Fibroblast of lung (primary cell): ENCODE data around the gene SMAD4. TPM values are rescaled to one million over a fixed set of nuclear protein-coding genes. Genes with fewer than 3 reads are reported as not detected.
A peak's percentile ranks its signal among the peaks of the same experiment; 100 is the strongest.

Source experiments
- DNase-seq, 2 donors: peaks; one replicate each; pipeline versions ENCODE4 v3.0.0 to v3.0.0-alpha.2; 2010; ENCODE audit warnings: low read depth in 2 of 2
- H2AFZ ChIP-seq: 2 replicates; pipeline ENCODE4 v1.5.1; 2012; ENCODE audit warnings: low read length, control low read depth, inconsistent platforms
- H3K27ac ChIP-seq: 2 replicates; pipeline ENCODE4 v1.5.1; 2011; ENCODE audit warnings: low read length, control low read depth; ENCODE audit not compliant: insufficient read depth
- H3K27me3 ChIP-seq: 2 replicates; pipeline ENCODE4 v1.5.1; 2011; ENCODE audit warnings: mild to moderate bottlenecking, low read length; ENCODE audit not compliant: control insufficient read depth, insufficient read depth
- H3K36me3 ChIP-seq: 2 replicates; pipeline ENCODE4 v1.5.1; 2011; ENCODE audit warnings: low read length; ENCODE audit not compliant: control insufficient read depth, insufficient read depth
- H3K4me1 ChIP-seq: 2 replicates; pipeline ENCODE4 v1.5.1; 2011; ENCODE audit warnings: low read length; ENCODE audit not compliant: control insufficient read depth, insufficient read depth; ENCODE audit errors: extremely low read depth
- H3K4me2 ChIP-seq: 2 replicates; pipeline ENCODE4 v1.5.1; 2011; ENCODE audit warnings: low read length, control low read depth; ENCODE audit not compliant: insufficient read depth; ENCODE audit errors: extremely low read depth
- H3K4me3 ChIP-seq, 4 experiments: fragments of 200-600 bp in 1 of 4; sonication (generic) in 1 of 4; replicated peaks in 1 of 4; 2 replicates each; pipeline ENCODE4 v1.5.1; 2011 to 2016; ENCODE audit warnings: low read length in 4 of 4, low read depth in 3 of 4, mild to moderate bottlenecking in 3 of 4, control low read depth in 2 of 4, inconsistent platforms in 1 of 4, mixed read lengths in 1 of 4; ENCODE audit not compliant: insufficient read depth in 1 of 4; ENCODE audit errors: control extremely low read depth in 1 of 4
- H3K79me2 ChIP-seq: 2 replicates; pipeline ENCODE4 v1.5.1; 2012; ENCODE audit warnings: mild to moderate bottlenecking, low read length, inconsistent platforms; ENCODE audit not compliant: control insufficient read depth, insufficient read depth
- H3K9ac ChIP-seq: 2 replicates; pipeline ENCODE4 v1.5.1; 2011; ENCODE audit warnings: mild to moderate bottlenecking, low read length, control low read depth; ENCODE audit not compliant: insufficient read depth
- H3K9me3 ChIP-seq: 2 replicates; pipeline ENCODE4 v1.5.1; 2012; ENCODE audit warnings: low read depth, low read length; ENCODE audit not compliant: control insufficient read depth, insufficient read depth
- H4K20me1 ChIP-seq: 2 replicates; pipeline ENCODE4 v1.5.1; 2011; ENCODE audit warnings: low read length; ENCODE audit not compliant: control insufficient read depth, insufficient read depth; ENCODE audit errors: extremely low read depth
- EZH2 ChIP-seq: IDR thresholded peaks from 2 replicates; pipeline ENCODE4 v1.5.1; 2012; ENCODE audit warnings: low read length, control low read depth, mild to moderate bottlenecking; ENCODE audit errors: missing control alignments
- polyA plus RNA-seq, 2 donors: library from polyadenylated mRNA; depleted of rRNA in 1 of 2; stranded (reverse) in 1 of 2; unstranded in 1 of 2; fragments of >200 nt; gene quantifications; 2 replicates each; pipeline ENCODE4 v1.2.1, GENCODE V29; 2011 to 2012; ENCODE audit warnings: missing spikeins in 1 of 2
- total RNA-seq: library from RNA; depleted of rRNA; stranded (reverse); fragments of >200 nt; gene quantifications from 2 replicates; pipeline ENCODE4 v1.2.1, GENCODE V29; 2014
- TF ChIP-seq, protein P1 (sequence below), 2 donors: IDR thresholded peaks in 1 of 2; conservative IDR thresholded peaks in 1 of 2; 1 replicate in 1 of 2; 2 replicates in 1 of 2; pipeline ENCODE4 v1.5.1; 2011 to 2012; ENCODE audit warnings: low read length in 2 of 2, control low read depth in 1 of 2, inconsistent platforms in 1 of 2, low read depth in 1 of 2, mild to moderate bottlenecking in 1 of 2

The SMAD4 gene
- total and polyA plus RNA-seq, 2 donors (not counting 1 experiment from before 2014, with no cell fraction given), result 71.5 to 161 TPM

- TF ChIP-seq, protein P1, sequence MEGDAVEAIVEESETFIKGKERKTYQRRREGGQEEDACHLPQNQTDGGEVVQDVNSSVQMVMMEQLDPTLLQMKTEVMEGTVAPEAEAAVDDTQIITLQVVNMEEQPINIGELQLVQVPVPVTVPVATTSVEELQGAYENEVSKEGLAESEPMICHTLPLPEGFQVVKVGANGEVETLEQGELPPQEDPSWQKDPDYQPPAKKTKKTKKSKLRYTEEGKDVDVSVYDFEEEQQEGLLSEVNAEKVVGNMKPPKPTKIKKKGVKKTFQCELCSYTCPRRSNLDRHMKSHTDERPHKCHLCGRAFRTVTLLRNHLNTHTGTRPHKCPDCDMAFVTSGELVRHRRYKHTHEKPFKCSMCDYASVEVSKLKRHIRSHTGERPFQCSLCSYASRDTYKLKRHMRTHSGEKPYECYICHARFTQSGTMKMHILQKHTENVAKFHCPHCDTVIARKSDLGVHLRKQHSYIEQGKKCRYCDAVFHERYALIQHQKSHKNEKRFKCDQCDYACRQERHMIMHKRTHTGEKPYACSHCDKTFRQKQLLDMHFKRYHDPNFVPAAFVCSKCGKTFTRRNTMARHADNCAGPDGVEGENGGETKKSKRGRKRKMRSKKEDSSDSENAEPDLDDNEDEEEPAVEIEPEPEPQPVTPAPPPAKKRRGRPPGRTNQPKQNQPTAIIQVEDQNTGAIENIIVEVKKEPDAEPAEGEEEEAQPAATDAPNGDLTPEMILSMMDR (conservative IDR thresholded peaks at IDR 0.05 in 1 of 2, IDR thresholded peaks at IDR 0.05 in 1 of 2; ENCODE audit: low read depth in 1 of 2, low read length in 2 of 2), result no peak
- TF ChIP-seq EZH2, result no peak
- Histone ChIP-seq H3K4me1 (no peaks in the 10 kb centered on the region), H3K36me3 (no peaks in the 10 kb centered on the region), H3K27me3 (no peaks in the 10 kb centered on the region), H3K9ac (no peak overlapping the region), H3K4me3 (no peak overlapping the region), H3K27ac (no peak overlapping the region), H4K20me1 (no peaks in the 10 kb centered on the region), H3K9me3 (no peaks in the 10 kb centered on the region), H3K4me2 (no peak overlapping the region), H2AFZ (no peak overlapping the region), H3K79me2 (peaks cover 9% of the 10 kb centered on the region)
- DNase-seq, result peak in 1 of 2 donors; percentile 78
Measured at GRCh38 chr18:51054764-51055163, 24.8 kb downstream of the SMAD4 start.

GRCh38 chr18:51059969-51060368, 30.0 kb downstream of the SMAD4 start:
- no peaks in the 10 kb centered on the region for H3K36me3 ChIP-seq
- H3K27ac ChIP-seq, result no peak overlapping the region
- H4K20me1 ChIP-seq, result no peaks in the 10 kb centered on the region
- no peak overlapping the region for H3K9ac ChIP-seq
- no peak overlapping the region for H2AFZ ChIP-seq
- TF ChIP-seq, protein P1 (conservative IDR thresholded peaks at IDR 0.05 in 1 of 2, IDR thresholded peaks at IDR 0.05 in 1 of 2; ENCODE audit: low read depth in 1 of 2, low read length in 2 of 2), result no peak
- no peaks in the 10 kb centered on the region for H3K4me1 ChIP-seq
- no peak overlapping the region for H3K4me3 ChIP-seq
- no peaks in the 10 kb centered on the region for H3K27me3 ChIP-seq
- DNase-seq, result no peak
- H3K9me3 ChIP-seq, result no peaks in the 10 kb centered on the region
- H3K79me2 ChIP-seq, result peaks cover 4% of the 10 kb centered on the region
- no peak overlapping the region for H3K4me2 ChIP-seq

- Histone ChIP-seq H3K36me3 (no peaks in the 10 kb centered on the region), H3K9me3 (no peaks in the 10 kb centered on the region), H3K27me3 (no peaks in the 10 kb centered on the region), H3K4me2 (no peak overlapping the region), H3K27ac (no peak overlapping the region), H3K4me3 (no peak overlapping the region), H3K4me1 (peaks cover 4% of the 10 kb centered on the region), H3K79me2 (peaks cover 3% of the 10 kb centered on the region), H4K20me1 (no peaks in the 10 kb centered on the region), H2AFZ (no peak overlapping the region), H3K9ac (no peak overlapping the region)
- TF ChIP-seq, protein P1 (conservative IDR thresholded peaks at IDR 0.05 in 1 of 2, IDR thresholded peaks at IDR 0.05 in 1 of 2; ENCODE audit: low read depth in 1 of 2, low read length in 2 of 2), result no peak
- no peak for TF ChIP-seq EZH2
- DNase-seq, result no peak
Measured at GRCh38 chr18:51064256-51064655, 34.2 kb downstream of the SMAD4 start.
